ENCODE data around the gene GLB1L2. TPM values are rescaled to one million over a fixed set of nuclear protein-coding genes. Genes with fewer than 3 reads are reported as not detected.
A peak's percentile ranks its signal among the peaks of the same experiment; 100 is the strongest.

Gene GLB1L2
- total RNA-seq, 4 donors from 2014 or later, result 13.4 to 31.6 (median 25.8) TPM

DNA sequence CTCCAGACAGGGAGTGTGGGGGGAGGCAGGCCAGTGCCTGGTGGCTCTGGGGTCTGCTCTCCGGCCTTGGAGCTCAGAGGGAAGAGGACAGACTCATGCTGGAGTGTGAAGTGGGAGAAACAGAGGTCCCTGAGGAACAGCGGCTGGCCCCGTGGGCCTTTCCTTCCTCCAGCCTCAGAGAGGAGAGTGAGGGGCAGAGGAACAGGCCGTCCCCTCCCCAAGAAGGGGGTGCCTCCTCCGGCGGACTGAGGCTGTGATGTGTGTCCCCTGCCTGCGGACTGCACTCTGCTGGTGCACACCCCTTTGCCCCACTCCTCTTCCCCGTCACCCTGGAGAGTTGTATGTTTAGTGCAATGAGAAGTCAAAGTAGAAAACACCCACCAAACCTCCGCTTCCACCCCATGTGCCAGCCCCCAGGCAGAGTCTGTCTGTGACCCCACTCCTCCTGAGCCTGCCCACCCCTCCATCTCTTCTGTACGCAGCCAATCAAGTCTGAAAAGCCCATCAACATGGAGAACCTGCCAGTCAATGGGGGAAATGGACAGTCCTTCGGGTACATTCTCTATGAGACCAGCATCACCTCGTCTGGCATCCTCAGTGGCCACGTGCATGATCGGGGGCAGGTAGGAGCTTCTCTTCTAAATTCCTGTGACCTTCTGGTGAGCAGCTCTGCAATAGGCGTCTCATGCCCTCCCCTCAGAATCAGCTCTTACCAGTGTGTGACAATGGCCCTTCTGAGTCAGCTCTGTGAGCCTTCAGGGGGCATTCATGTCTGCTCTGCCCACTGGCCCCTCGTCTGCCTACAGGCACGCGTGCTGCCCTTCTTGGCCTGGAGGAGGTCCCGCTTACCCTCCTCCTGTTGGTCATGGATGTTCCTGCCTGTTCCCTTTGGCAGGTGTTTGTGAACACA is 39.0 kb downstream of the GLB1L2 start:
- H3K4me3 ChIP-seq (replicated peaks in 1 of 3), result no peak overlapping the region
- 86 to 91% methylated on average over 14 to 19 of the region's 19 CpGs for WGBS, 2 donors
- H3K9me3 ChIP-seq, result no peaks in the 10 kb centered on the region
- no peak overlapping the region for H3K27ac ChIP-seq
- H3K4me1 ChIP-seq, result peaks cover 3 to 9% of the 10 kb centered on the region in 2 donors
- no peak for TF ChIP-seq POLR2A (IDR thresholded peaks at IDR 0.05)
- TF ChIP-seq CTCF (IDR thresholded peaks at IDR 0.05), result no peak
- no peaks in the 10 kb centered on the region for H3K27me3 ChIP-seq
- no peak for DNase-seq
- intact Hi-C loops (cut with DNase I), result no loop called here
- H3K36me3 ChIP-seq, result no peaks in the 10 kb centered on the region

GRCh38 chr11:134371436-134372185 is 39.8 kb downstream of the GLB1L2 start:
- DNase-seq, result no peak
- Histone ChIP-seq H3K9me3 (no peaks in the 10 kb centered on the region), H3K27me3 (no peaks in the 10 kb centered on the region), H3K4me3 (replicated peaks in 1 of 3) (no peak overlapping the region), H3K4me1 (peaks cover 0 to 1% of the 10 kb centered on the region in 2 donors), H3K27ac (no peak overlapping the region), H3K36me3 (no peaks in the 10 kb centered on the region)
- intact Hi-C loops (cut with DNase I), result no loop called here
- WGBS, 2 donors, result 94 to 95% methylated on average over 18 to 22 of the region's 22 CpGs
- TF ChIP-seq POLR2A (IDR thresholded peaks at IDR 0.05), result no peak
- TF ChIP-seq CTCF (IDR thresholded peaks at IDR 0.05), result no peak

DNA sequence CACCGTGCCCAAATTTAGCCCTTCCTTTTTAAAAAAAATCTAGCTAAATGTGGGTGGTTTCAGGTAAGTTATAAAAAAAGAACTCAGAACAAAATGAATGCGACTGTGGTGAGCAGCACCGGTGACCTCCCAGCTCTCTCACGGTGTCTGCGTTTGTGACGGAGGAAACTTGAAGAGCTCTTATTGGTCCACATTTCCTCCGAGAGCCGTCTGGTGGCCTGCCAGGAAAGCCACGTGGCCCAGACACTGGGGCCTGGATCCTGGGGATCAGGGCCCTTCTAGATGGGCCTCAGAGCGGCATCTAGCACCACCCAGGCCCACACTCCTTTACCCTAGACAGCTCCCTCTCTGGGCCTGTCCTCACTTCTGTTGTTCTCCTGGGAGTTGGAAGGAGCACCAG is 40.7 kb downstream of the GLB1L2 start:
- Histone ChIP-seq H3K9me3 (no peaks in the 10 kb centered on the region), H3K27ac (no peak overlapping the region), H3K36me3 (no peaks in the 10 kb centered on the region), H3K27me3 (no peaks in the 10 kb centered on the region), H3K4me1 (no peaks in the 10 kb centered on the region), H3K4me3 (replicated peaks in 1 of 3) (no peak overlapping the region)
- 62 to 80% methylated on average over 10 of the region's 10 CpGs for WGBS, 2 donors
- no peak for TF ChIP-seq POLR2A (IDR thresholded peaks at IDR 0.05)
- TF ChIP-seq CTCF (IDR thresholded peaks at IDR 0.05), result no peak
- intact Hi-C loops (cut with DNase I), result no loop called here
- no peak for DNase-seq

- Histone ChIP-seq H3K9me3 (no peaks in the 10 kb centered on the region), H3K27ac (no peak overlapping the region), H3K27me3 (no peaks in the 10 kb centered on the region), H3K4me3 (replicated peaks in 1 of 3) (no peak overlapping the region), H3K36me3 (no peaks in the 10 kb centered on the region), H3K4me1 (no peaks in the 10 kb centered on the region)
- intact Hi-C loops (cut with DNase I), result no loop called here
- peak in 1 of 2 donors; percentile 34 for DNase-seq
- 64 to 70% methylated on average over 5 to 8 of the region's 8 CpGs for WGBS, 2 donors
- TF ChIP-seq CTCF (IDR thresholded peaks at IDR 0.05) (no peak), POLR2A (IDR thresholded peaks at IDR 0.05) (no peak)
Observed at GRCh38 chr11:134372961-134373360, 41.2 kb downstream of the GLB1L2 start.

Data from thyroid gland (tissue), 4 donors.